ENCODE data around the gene SPCS2. TPM values are rescaled to one million over a fixed set of nuclear protein-coding genes. Genes with fewer than 3 reads are reported as not detected.

The SPCS2 gene
- 15.9 TPM for total RNA-seq

GRCh38 chr11:74948898-74949752, at the start of gene SPCS2, which contains the start of gene XRRA1:
TSS of gene SPCS2 (plus strand) at chr11:74949266. CDS start at chr11:74949286, 20 bp downstream.
TSS of gene XRRA1 (minus strand) at chr11:74949091. CDS start at chr11:74940878, 8,213 bp downstream.
- FAIRE-seq (peak; percentile 19), DNase-seq (ENCODE audit: low spot score in 2 of 2) (peak; percentile 75 to 91)

DNA sequence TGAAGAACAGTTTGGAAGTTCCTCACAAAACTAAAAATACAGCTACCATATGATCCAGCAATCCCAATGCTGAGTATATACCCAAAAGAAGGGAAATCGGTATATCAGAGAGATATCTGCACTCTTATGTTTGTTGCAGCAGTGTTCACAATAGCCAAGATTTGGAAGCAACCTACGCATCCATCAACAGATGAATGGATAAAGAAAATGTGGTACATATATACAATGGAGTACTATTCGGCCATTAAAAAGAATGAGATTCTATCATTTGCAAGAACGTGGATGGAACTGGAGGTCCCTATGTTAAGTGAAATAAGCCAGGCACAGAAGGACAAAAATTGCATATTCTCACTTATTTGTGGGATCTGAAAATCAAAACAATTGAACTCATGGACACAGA, 46.7 kb upstream of the SPCS2 start:
- DNase-seq (ENCODE audit: low spot score in 2 of 2) = no peak
- no peak for FAIRE-seq

DNA sequence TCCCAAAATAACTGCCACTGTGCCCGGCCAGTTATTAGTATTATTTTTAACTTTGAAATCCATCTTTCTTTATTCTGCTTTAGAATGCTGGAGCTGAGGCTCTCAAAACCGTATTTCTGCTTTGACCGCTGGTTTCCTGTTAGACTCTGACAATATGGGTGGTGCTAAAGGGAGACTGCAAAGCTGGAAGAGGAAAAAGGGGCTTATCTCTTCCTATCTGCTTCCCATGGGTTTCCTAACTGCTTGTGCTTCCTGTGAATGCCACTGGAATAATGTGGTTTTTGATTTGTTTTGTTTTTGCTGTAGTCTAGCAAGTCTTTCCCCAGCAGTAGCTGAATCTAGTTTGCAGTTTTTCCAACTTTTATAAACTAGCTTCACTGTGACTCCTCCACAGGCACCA, 43.7 kb upstream of the SPCS2 start:
- no peak for DNase-seq (ENCODE audit: low spot score in 2 of 2)
- FAIRE-seq = no peak

DNA sequence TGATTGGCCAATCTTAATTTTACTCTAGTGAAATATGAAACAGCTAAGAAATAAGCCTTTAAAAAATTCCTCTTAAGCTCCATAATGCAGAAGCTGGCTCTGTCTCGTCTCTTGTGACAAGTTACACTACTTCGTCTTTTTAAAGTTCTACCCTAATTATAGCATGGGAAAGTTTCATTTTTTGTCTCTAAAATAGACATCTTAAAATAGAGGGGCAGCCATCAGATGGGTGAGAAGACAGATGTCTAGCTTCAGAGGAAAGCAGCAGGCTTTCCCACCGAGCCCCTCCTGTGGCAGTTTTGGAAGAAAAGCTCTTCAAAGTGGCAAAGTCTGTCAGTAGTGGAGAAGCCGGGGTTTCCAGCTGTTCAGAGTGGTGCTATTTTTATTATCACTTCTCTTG, 39.7 kb upstream of the SPCS2 start:
- no peak for DNase-seq (ENCODE audit: low spot score in 2 of 2)

DNA sequence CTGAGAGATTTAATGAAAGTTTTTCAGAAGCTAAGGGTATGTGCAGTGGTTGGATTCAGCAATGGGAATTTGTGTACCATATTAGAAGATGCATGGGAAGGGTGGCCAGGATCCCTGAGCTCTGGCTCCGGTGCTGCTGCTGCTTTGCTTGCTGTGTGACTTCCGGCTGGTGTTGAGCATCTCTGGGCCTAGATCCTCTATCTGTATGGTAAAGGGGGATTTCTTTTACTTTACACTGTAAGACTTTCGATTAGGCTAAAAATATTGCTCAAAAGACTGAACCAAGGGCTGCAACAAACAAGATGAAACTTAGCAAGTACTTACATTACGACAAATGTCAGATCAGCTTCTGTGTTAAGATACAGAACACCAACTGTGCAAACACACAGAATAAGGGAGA, 39.3 kb upstream of the SPCS2 start:
- FAIRE-seq = no peak

More for the DNA sequence above, 39.7 kb upstream of the SPCS2 start:
- FAIRE-seq = no peak

GRCh38 chr11:74923125-74923524, 25.9 kb upstream of the SPCS2 start:
- no peak for FAIRE-seq
- DNase-seq (ENCODE audit: low spot score in 2 of 2) = no peak

More for the DNA sequence above, 39.3 kb upstream of the SPCS2 start:
- DNase-seq (ENCODE audit: low spot score in 2 of 2) = no peak

GRCh38 chr11:74925281-74925680, 23.8 kb upstream of the SPCS2 start:
- no peak for FAIRE-seq
- no peak for DNase-seq (ENCODE audit: low spot score in 2 of 2)

GRCh38 chr11:74926304-74927030, 22.6 kb upstream of the SPCS2 start:
- FAIRE-seq = no peak
- no peak for DNase-seq (ENCODE audit: low spot score in 2 of 2)

GRCh38 chr11:74927496-74927895, 21.6 kb upstream of the SPCS2 start:
- no peak for FAIRE-seq
- DNase-seq (ENCODE audit: low spot score in 2 of 2) = no peak

GRCh38 chr11:74929431-74930363, 19.4 kb upstream of the SPCS2 start:
- no peak for FAIRE-seq
- DNase-seq (ENCODE audit: low spot score in 2 of 2) = peak; percentile 21 to 44

GRCh38 chr11:74932169-74932568, 16.9 kb upstream of the SPCS2 start:
- no peak for FAIRE-seq
- no peak for DNase-seq (ENCODE audit: low spot score in 2 of 2)

GRCh38 chr11:74932797-74933196, 16.3 kb upstream of the SPCS2 start:
- no peak for FAIRE-seq
- DNase-seq (ENCODE audit: low spot score in 2 of 2) = no peak

GRCh38 chr11:74933765-74934164, 15.3 kb upstream of the SPCS2 start:
- FAIRE-seq (no peak), DNase-seq (ENCODE audit: low spot score in 2 of 2) (no peak)

GRCh38 chr11:74935285-74935684, 13.8 kb upstream of the SPCS2 start:
- FAIRE-seq (no peak), DNase-seq (ENCODE audit: low spot score in 2 of 2) (no peak)

- DNase-seq (ENCODE audit: low spot score in 2 of 2) (no peak), FAIRE-seq (no peak)
Observed at GRCh38 chr11:74936087-74936486, 13.0 kb upstream of the SPCS2 start.

GRCh38 chr11:74936976-74937375, 12.1 kb upstream of the SPCS2 start:
- DNase-seq (ENCODE audit: low spot score in 2 of 2) = no peak
- no peak for FAIRE-seq

DNA sequence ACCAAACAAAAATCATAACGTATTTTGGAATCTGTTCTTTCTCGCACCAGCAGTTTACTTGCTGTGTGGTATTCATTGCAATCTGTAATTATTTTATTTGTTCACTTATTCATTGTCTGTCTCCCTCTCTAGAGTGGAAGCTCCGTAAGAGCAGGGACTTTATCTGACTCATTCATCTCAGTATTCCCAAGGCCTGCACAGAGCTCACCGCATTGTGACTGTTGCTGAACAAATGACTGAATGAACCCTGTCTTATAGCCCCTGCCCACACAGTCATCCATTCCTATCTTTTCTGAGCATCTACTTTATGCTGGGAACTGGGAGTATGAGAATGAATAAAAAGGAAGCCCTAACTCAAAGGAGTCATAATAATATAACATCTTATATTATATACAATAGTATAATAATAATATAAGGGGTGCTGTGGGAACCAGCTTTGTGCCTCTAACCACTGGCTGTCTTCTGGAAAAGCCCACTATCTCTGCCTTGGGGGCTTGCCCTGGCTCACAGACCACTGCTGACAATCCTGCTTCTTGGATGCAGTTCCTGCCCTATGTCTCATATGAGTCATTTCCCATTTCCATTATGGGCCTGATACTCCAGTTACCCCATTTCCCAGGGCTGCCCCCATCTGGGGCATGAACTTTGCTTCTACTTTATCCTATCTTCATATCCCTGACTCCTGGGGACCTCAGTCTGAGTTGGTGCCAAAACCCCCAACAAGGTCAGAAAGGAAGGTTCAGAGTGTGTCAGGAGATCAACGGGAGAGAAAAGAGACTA, 11.2 kb upstream of the SPCS2 start:
- FAIRE-seq = no peak
- no peak for DNase-seq (ENCODE audit: low spot score in 2 of 2)

GRCh38 chr11:74941492-74941891, 7.6 kb upstream of the SPCS2 start:
- FAIRE-seq (no peak), DNase-seq (ENCODE audit: low spot score in 2 of 2) (no peak)

GRCh38 chr11:74942073-74942759, 6.8 kb upstream of the SPCS2 start:
- DNase-seq (ENCODE audit: low spot score in 2 of 2) (no peak), FAIRE-seq (no peak)

All from frontal cortex (tissue), 4 donors.